Stimulated activated CD8-positive, alpha-beta memory T cell treated with anti-CD3 and anti-CD28 coated beads, Interleukin-15, amount 100 ng/mL, for 48 hours (primary cell): ENCODE measurements around the gene LBR.

Source experiments
- DNase-seq, 2 donors: peaks; one replicate each; pipeline ENCODE4 v3.0.0-alpha.2; 2020; ENCODE audit warnings: low read depth in 2 of 2

Gene LBR

DNA sequence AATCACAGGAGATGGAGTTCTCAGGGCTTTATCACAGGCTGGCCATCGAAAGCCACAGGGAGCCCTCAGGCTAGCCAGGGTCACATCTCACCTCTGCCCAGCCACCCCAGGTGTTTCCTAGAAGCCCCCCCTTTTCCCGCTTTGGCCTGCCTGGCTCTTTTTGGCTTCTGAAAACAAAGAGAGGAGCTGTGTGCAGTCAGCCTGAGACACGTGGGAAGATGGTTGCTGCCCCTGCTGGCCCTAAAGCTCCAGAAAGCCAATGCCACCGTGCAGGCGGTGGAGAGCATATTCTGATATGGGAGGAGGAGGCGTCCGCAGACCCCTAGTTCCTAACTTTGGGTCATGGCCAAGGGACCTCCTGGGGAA lies 18.7 kb upstream of the LBR start:
- no peak for DNase-seq

DNA sequence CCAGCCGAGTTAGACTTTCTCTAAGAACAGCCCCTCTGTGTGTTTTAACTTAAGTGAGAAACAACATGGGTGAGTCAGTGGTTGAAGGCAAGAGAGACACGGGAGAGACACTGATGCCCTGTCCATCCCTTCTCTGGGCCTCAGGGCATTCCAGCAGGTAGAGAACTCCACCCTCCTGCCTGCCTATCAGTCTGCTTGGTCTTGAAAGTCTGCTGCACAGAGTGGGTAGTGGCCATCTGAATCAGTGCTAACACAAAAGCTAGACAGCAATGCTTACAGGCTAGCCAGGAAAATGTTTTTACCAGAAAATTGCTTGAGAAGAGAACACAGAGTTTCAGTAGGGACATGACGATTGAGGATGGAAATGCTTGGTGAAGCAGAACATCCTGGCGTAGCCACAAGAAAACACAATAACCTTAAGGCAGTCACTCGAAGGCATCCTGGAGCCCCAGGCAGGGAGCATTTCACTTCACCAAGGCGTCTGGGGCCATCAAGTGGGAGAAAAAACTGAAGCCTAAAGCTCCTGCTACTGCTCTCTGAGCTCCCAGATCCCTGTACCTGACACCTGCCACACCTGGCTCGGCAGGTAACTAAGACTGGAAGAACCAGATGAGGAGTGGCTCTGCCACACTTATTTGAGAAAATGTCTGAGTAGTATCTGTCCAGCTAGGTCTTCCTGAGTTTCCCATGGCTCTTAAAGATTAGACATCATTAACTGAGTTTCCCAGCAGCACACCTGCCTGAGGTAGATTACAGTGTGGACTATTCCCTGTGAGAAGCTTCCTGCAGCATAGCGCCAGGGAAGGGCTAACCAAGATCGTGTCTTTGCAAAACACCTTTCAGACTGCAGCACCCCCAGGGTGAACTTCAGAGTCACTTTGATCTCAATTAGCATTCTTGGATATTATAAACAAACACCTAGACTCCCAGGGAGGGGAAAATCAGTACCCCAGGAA lies 18.1 kb upstream of the LBR start:
- DNase-seq, result no peak

- no peak for DNase-seq
These were observed 14.3 kb upstream of the LBR start for GRCh38 chr1:225442123-225442505.

GRCh38 chr1:225441314-225442122 lies 13.7 kb upstream of the LBR start:
- no peak for DNase-seq

DNA sequence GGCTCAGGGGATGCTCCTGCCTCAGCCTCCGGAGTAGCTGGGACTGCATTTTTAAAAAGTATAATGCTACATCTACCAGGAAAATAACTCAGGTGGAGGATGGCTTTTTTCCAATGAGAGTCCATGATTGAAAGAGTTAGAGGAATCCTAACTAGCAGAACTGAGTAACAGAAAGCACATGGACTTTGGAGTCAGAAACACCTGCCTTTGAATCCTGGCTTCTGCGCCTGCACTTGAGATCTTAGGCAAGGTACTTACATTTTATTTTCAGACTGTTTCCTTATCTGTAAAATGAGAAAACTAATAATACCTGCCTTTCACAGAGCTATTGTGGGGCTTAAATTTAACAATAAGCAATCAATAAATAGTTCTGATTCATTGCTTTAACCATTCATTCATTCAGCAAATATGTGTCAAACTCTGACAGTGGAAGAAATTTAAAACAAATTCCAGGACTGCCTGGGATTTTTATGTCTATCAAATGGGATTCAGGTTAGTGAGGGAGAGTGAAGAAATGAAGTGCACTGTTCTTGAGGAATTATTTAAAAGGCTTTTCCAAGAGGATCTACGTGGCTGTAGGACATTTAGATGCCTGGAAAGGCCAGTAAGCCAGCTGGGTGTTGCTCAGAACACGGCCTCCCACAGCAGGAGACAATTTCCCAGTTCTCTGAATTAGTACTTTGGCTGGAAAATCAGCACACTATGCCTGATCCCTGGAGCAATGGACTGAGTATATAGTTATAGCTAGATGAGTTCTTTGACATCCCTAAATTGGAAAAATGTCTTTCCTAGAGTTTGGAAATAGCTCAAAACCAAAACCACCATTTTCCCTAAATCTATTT lies 12.8 kb upstream of the LBR start:
- DNase-seq, result no peak

- no peak for DNase-seq
These were observed 10.0 kb upstream of the LBR start for GRCh38 chr1:225437710-225438437.

DNA sequence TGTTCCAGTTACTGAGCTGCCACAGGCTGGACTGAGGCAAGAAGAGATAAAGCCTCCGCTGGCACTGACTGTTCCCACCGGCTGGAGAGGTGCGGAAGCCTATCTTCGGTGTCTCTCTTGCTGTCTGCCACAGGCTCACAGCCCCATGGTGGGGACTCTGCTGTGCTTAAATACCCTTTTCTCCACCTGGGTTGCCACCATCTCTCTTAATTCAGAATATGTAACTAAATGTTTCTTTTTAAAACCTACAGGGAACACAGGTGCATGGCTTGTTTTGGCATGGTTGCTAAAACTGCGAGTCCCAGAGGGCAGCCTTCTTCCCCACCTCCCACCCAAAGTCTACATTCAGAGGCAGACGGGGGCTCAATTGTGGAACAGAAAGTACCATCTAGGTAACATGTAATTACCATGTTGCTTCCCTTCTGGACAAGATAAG lies 8.1 kb upstream of the LBR start:
- DNase-seq, result no peak

GRCh38 chr1:225435487-225435886 lies 7.6 kb upstream of the LBR start:
- no peak for DNase-seq

- DNase-seq, result no peak
These were observed 7.2 kb upstream of the LBR start for GRCh38 chr1:225435076-225435475.

DNA sequence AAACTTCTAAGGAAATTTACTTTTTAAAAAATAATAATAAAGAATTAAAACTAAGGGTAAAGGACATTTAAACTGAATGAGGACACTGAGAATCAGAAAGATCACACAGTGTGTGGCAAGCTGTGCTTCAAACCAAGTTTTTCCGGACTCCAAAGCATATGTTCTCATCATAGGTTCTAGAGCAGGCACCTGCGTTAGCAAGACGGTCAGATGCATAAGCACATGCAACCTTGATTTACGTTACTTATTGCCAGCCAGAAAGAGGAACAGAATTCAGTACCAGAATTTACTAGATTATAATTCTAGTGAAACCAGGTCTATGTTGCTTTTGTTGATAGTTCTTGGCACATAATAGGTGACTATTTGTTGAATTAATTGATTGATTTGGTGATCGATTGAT lies 6.2 kb upstream of the LBR start:
- DNase-seq, result no peak

DNA sequence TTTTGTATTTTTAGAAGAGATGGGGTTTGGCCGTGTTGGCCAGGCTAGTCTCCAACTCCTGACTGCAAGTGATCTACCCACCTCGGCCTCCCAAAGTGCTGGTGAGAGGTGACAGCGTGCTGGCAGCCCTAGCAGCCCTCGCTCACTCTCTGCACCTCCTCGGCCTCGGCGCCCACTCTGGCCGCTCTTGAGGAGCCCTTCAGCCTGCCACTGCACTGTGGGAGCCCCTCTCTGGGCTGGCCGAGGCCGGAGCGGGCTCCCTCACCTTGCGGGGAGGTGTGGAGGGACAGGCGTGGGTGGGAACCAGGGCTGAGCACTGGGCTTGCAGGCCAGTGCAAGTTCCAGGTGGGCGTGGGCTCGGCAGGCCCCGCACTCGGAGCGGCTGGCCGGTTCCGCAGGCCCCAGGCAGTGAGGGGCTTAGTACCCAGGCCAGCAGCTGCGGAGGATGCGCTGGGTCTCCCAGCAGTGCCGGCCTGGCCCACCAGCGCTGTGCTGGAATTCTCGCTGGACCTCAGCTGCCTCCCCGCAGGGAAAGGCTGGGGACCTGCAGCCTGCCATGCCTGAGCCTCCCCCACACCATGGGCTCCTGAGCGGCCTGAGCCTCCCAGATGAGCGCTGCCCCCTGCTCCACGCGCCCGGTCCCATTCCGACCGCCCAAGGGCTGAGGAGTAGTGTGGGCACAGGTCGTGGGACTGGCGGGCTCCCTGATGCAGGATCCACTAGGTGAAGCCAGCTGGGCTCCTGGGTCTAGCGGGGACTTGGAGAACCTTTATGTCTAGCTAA lies 3.4 kb upstream of the LBR start:
- DNase-seq, result no peak

- no peak for DNase-seq
These were observed 2.5 kb upstream of the LBR start for GRCh38 chr1:225430301-225430700.

- DNase-seq, result no peak
These were observed 1.1 kb upstream of the LBR start for GRCh38 chr1:225428881-225429455.

- DNase-seq, result peak; percentile 88 to 90
These were observed 436 bp upstream of the LBR start for GRCh38 chr1:225428068-225428880.

DNA sequence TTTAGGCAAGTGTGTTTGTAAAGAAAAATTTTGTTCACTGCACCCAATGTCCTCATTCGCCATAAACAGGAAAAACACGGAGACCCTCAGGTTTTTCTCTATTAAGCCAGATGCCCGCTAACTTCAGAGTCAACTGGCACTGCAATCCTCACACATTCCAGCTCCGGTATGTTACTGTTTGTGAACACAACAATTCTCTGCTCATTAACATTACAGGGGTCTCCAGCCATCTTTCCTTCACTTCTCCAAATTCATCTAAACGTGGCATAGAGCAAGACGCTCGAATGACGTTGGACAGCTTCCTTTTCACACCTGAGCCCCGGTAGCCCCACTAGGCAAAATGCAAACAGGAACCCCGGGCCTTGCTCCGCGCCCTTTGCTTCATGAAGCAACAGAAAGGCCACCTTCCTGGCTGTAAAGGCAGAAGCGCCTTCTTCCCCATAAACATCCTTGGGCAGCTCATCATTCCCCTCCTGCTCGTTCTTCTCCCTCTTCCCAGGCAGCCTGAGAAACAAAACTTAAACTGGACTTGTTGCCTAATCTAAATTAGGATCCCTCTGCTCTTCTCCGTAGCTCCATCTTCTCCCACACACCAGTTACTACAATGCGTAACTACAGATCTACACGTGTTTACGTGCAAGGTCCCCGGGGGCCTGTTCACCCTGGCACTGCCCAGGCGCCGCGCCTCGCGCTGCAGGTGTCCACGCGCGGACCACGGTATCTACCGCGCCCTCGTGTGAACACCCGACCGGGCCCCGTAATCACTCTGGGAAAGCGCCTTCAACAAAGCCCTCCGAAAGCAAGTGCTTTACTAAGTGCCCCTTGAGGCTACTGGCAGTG lies 1.2 kb downstream of the LBR start:
- no peak for DNase-seq

GRCh38 chr1:225425201-225425786 lies 2.5 kb downstream of the LBR start:
- DNase-seq, result no peak

GRCh38 chr1:225424562-225425200 lies 3.2 kb downstream of the LBR start:
- no peak for DNase-seq

DNA sequence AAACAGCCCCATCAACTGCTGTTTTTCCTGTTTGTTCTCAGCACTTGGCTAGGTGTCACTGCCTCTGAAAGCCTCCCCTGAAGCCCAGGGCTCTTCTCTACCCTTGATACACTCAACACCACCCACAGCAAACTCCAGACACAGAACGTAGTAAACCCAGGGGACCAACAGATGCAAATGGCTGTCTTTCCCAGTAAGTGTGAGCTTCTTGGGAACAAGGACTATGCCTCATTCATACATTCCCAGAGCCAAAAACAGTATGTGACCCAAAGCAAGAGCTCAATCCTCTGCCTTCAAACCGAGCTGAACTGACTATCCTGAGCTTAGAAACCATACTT lies 4.4 kb downstream of the LBR start:
- DNase-seq, result no peak
